HK-2 (cell line): Measurements from ENCODE around the gene FAM3B.

ENCODE experiments used
- DNase-seq: peaks from one replicate; pipeline ENCODE4 v3.0.0-alpha.2; 2018; ENCODE audit not compliant: unreplicated experiment

The FAM3B gene

GRCh38 chr21:41319273-41319672 is 2.7 kb downstream of the FAM3B start:
- no peak for DNase-seq

- no peak for DNase-seq
These were observed 4.8 kb downstream of the FAM3B start for GRCh38 chr21:41321211-41321907.

GRCh38 chr21:41321908-41322495 is 5.4 kb downstream of the FAM3B start:
- no peak for DNase-seq

GRCh38 chr21:41322496-41323382 is 6.1 kb downstream of the FAM3B start:
- no peak for DNase-seq

- DNase-seq = no peak
These were observed 8.7 kb downstream of the FAM3B start for GRCh38 chr21:41325138-41325912.

- no peak for DNase-seq
These were observed 9.9 kb downstream of the FAM3B start for GRCh38 chr21:41326414-41327080.

GRCh38 chr21:41327753-41328152 is 11.2 kb downstream of the FAM3B start:
- no peak for DNase-seq

GRCh38 chr21:41328660-41329607 is 12.3 kb downstream of the FAM3B start:
- DNase-seq = no peak

- DNase-seq = no peak
These were observed 17.2 kb downstream of the FAM3B start for GRCh38 chr21:41333752-41334151.

GRCh38 chr21:41337515-41337914 is 20.9 kb downstream of the FAM3B start:
- no peak for DNase-seq

GRCh38 chr21:41338455-41338854 is 21.9 kb downstream of the FAM3B start:
- DNase-seq = no peak

- no peak for DNase-seq
These were observed 25.4 kb downstream of the FAM3B start for GRCh38 chr21:41342035-41342434.

- no peak for DNase-seq
These were observed 27.5 kb downstream of the FAM3B start for GRCh38 chr21:41344146-41344545.

- DNase-seq = no peak
These were observed 28.8 kb downstream of the FAM3B start for GRCh38 chr21:41345356-41345755.

- DNase-seq = no peak
These were observed 29.5 kb downstream of the FAM3B start for GRCh38 chr21:41345934-41346685.

GRCh38 chr21:41346758-41347157 is 30.2 kb downstream of the FAM3B start:
- DNase-seq = no peak

GRCh38 chr21:41348434-41348833 is 31.8 kb downstream of the FAM3B start:
- DNase-seq = no peak

GRCh38 chr21:41349126-41349525 is 32.5 kb downstream of the FAM3B start:
- DNase-seq = no peak

GRCh38 chr21:41349619-41350390 is 33.2 kb downstream of the FAM3B start:
- no peak for DNase-seq
